SU-DHL-6 (cell line): ENCODE data around the gene CADM1.

Experiments used
- EZH2phosphoT487 ChIP-seq: fragments of 200-600 bp; sonication (generic), shearing (Covaris generic); conservative IDR thresholded peaks from 2 replicates; pipeline ENCODE4 v1.6.1; 2018; ENCODE audit warnings: mild to moderate bottlenecking, antibody characterized with exemption, low read length, moderate library complexity, mixed read lengths
- TF ChIP-seq, protein P1 (sequence below): fragments of 200-600 bp; sonication (generic); IDR thresholded peaks from one replicate; pipeline ENCODE4 v1.5.1; 2017; ENCODE audit warnings: antibody characterized with exemption, mild to moderate bottlenecking, low read length, moderate library complexity; ENCODE audit not compliant: insufficient read depth, poor library complexity, severe bottlenecking

DNA sequence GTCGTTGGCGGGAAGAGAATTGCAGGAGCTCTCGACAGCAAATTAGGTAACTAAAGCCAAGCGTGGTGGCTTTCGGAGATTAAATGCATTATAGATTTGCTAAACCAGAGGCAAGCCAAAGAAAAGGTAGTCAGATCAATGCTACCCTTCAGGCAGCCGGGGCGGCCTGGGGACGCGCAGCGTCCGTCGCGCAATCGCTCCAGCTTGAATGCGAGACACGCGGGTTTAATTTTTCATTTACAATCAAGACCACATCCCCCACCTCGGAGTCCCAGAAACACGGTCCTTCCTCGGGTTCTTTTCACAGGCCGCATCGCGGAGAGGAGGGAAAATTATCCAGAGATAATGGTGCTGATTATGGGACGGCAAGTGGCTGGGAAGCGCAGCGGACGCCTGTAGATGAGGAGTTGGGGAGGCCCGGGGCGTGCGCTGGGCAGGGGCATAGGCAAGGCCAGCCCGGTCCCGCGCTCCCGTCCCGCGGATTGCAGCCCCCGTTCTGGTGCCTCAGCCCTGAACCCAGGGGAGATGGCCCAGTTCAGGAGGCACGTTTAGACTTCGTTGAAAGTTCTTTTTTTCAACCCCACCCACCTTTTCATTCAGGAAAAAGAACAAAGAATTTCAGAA, 350.4 kb downstream of the CADM1 start:
- TF ChIP-seq, protein P1, sequence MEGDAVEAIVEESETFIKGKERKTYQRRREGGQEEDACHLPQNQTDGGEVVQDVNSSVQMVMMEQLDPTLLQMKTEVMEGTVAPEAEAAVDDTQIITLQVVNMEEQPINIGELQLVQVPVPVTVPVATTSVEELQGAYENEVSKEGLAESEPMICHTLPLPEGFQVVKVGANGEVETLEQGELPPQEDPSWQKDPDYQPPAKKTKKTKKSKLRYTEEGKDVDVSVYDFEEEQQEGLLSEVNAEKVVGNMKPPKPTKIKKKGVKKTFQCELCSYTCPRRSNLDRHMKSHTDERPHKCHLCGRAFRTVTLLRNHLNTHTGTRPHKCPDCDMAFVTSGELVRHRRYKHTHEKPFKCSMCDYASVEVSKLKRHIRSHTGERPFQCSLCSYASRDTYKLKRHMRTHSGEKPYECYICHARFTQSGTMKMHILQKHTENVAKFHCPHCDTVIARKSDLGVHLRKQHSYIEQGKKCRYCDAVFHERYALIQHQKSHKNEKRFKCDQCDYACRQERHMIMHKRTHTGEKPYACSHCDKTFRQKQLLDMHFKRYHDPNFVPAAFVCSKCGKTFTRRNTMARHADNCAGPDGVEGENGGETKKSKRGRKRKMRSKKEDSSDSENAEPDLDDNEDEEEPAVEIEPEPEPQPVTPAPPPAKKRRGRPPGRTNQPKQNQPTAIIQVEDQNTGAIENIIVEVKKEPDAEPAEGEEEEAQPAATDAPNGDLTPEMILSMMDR, result no peak
- no peak for TF ChIP-seq EZH2phosphoT487
